Measurements from ENCODE around the gene LOXL1. TPM values are rescaled to one million over a fixed set of nuclear protein-coding genes. Genes with fewer than 3 reads are reported as not detected.
A peak's percentile ranks its signal among the peaks of the same experiment; 100 is the strongest.

Gene LOXL1
- total RNA-seq, 5 donors from 2014 or later (not counting 1 experiment from before 2014, with no cell fraction given) = 1.4 to 4.8 (median 1.6) TPM

DNA sequence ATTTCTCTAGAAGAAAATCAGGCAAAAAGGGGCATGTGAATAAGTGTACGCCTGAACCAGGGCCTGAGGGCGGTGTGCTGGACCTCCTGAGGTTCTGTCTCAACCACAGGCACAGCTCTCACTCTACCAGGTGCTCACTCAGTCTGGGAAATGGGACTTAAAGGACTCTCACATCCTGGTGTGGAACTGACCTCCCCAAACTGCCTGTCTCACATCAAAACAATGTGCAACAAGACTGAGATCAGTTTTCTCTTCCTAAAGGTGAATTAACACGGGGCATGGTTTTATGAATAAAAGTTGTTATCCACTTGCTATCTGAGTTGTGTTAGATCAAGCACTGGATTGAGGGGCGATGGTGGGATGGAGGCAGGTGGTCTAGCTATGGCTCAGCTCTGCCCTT is 61.0 kb downstream of the LOXL1 start:
- POLR2A ChIA-PET = no interaction called here

GRCh38 chr15:73987681-73988444 is 61.6 kb downstream of the LOXL1 start:
- no peaks in the 10 kb centered on the region for H3K9me3 ChIP-seq
- H3K27me3 ChIP-seq (replicated peaks in 1 of 2; ENCODE audit: control insufficient read depth in 2 of 2, extremely low read depth in 1 of 2, insufficient read depth in 2 of 2, low read length in 1 of 2) = no peaks in the 10 kb centered on the region
- H3K4me1 Mint-ChIP-seq = peaks cover 27 to 34% (median 32%) of the 10 kb centered on the region in 3 donors
- no peak for ATAC-seq (replicated peaks in 1 of 4)
- 88% methylated on average over 2 of the region's 9 CpGs for WGBS (ENCODE audit: insufficient coverage)
- H3K4me1 ChIP-seq (ENCODE audit: control insufficient read depth in 1 of 2, extremely low read depth in 1 of 2, insufficient read depth in 2 of 2, low read length in 2 of 2) = peaks cover 7 to 37% of the 10 kb centered on the region in 2 experiments
- H3K36me3 Mint-ChIP-seq = peaks cover 25% of the 10 kb centered on the region
- H3K27ac Mint-ChIP-seq = no peak overlapping the region
- no peak for DNase-seq
- H3K9me3 Mint-ChIP-seq = no peaks in the 10 kb centered on the region
- peaks cover 13 to 17% of the 10 kb centered on the region in 2 donors for H3K36me3 ChIP-seq (ENCODE audit: control insufficient read depth in 2 of 2, extremely low read depth in 1 of 2, insufficient read depth in 1 of 2, low read length in 1 of 2)
- CTCF ChIA-PET = interaction anchor here in 1 of 2 donors (1.1 to 1.6 kb wide), 2 partner anchors 15 kb away, joined by 3 to 4 read pairs; no protein-coding TSS in a partner anchor
- POLR2A ChIA-PET = no interaction called here
- H3K27me3 Mint-ChIP-seq = no peaks in the 10 kb centered on the region
- H3K4me3 ChIP-seq (ENCODE audit: control insufficient read depth in 1 of 2, extremely low read depth in 1 of 2, low read length in 1 of 2) = no peak overlapping the region
- no peak overlapping the region for H3K27ac ChIP-seq (ENCODE audit: low read length)
- no peak overlapping the region for H3K4me3 Mint-ChIP-seq

More for the DNA sequence above, 61.0 kb downstream of the LOXL1 start:
- Mint-ChIP-seq H3K4me3 (no peak overlapping the region), H3K36me3 (peaks cover 25% of the 10 kb centered on the region), H3K9me3 (no peaks in the 10 kb centered on the region), H3K27ac (no peak overlapping the region), H3K4me1 (peaks cover 26 to 34% (median 32%) of the 10 kb centered on the region in 3 donors), H3K27me3 (no peaks in the 10 kb centered on the region)
- DNase-seq = no peak
- peaks cover 13 to 17% of the 10 kb centered on the region in 2 donors for H3K36me3 ChIP-seq (ENCODE audit: control insufficient read depth in 2 of 2, extremely low read depth in 1 of 2, insufficient read depth in 1 of 2, low read length in 1 of 2)
- H3K27me3 ChIP-seq (replicated peaks in 1 of 2; ENCODE audit: control insufficient read depth in 2 of 2, extremely low read depth in 1 of 2, insufficient read depth in 2 of 2, low read length in 1 of 2) = no peaks in the 10 kb centered on the region
- H3K27ac ChIP-seq (ENCODE audit: low read length) = no peak overlapping the region
- no peaks in the 10 kb centered on the region for H3K9me3 ChIP-seq
- no peak for ATAC-seq (replicated peaks in 1 of 4)
- no peak overlapping the region for H3K4me3 ChIP-seq (ENCODE audit: control insufficient read depth in 1 of 2, extremely low read depth in 1 of 2, low read length in 1 of 2)
- CTCF ChIA-PET = interaction anchor here in 1 of 2 donors (1.1 kb wide), 1 partner anchor 14 kb away, joined by 3 read pairs; no protein-coding TSS in a partner anchor
- 95% methylated on average over 2 of the region's 4 CpGs for WGBS (ENCODE audit: insufficient coverage)
- peaks cover 4 to 37% of the 10 kb centered on the region in 2 experiments for H3K4me1 ChIP-seq (ENCODE audit: control insufficient read depth in 1 of 2, extremely low read depth in 1 of 2, insufficient read depth in 2 of 2, low read length in 2 of 2)

GRCh38 chr15:73988445-73988969 is 62.2 kb downstream of the LOXL1 start:
- peaks cover 25% of the 10 kb centered on the region for H3K36me3 Mint-ChIP-seq
- ATAC-seq (replicated peaks in 1 of 4) (no peak), DNase-seq (no peak)
- Histone ChIP-seq H3K27me3 (replicated peaks in 1 of 2; ENCODE audit: control insufficient read depth in 2 of 2, extremely low read depth in 1 of 2, insufficient read depth in 2 of 2, low read length in 1 of 2) (no peaks in the 10 kb centered on the region), H3K4me3 (ENCODE audit: control insufficient read depth in 1 of 2, extremely low read depth in 1 of 2, low read length in 1 of 2) (no peak overlapping the region), H3K36me3 (ENCODE audit: control insufficient read depth in 2 of 2, extremely low read depth in 1 of 2, insufficient read depth in 1 of 2, low read length in 1 of 2) (peaks cover 13 to 17% of the 10 kb centered on the region in 2 donors), H3K9me3 (no peaks in the 10 kb centered on the region), H3K4me1 (ENCODE audit: control insufficient read depth in 1 of 2, extremely low read depth in 1 of 2, insufficient read depth in 2 of 2, low read length in 2 of 2) (peaks cover 14 to 37% of the 10 kb centered on the region in 2 experiments), H3K27ac (ENCODE audit: low read length) (no peak overlapping the region)
- ChIA-PET POLR2A (no interaction called here), CTCF (interaction anchor here in 1 of 2 donors (1.6 kb wide), 1 partner anchor 16 kb away, joined by 4 read pairs; no protein-coding TSS in a partner anchor)
- no peak overlapping the region for H3K4me3 Mint-ChIP-seq
- WGBS (ENCODE audit: insufficient coverage) = 95% methylated on average over 13 of the region's 13 CpGs
- no peaks in the 10 kb centered on the region for H3K9me3 Mint-ChIP-seq
- peaks cover 29 to 36% (median 31%) of the 10 kb centered on the region in 3 donors for H3K4me1 Mint-ChIP-seq
- no peaks in the 10 kb centered on the region for H3K27me3 Mint-ChIP-seq
- no peak overlapping the region for H3K27ac Mint-ChIP-seq

DNA sequence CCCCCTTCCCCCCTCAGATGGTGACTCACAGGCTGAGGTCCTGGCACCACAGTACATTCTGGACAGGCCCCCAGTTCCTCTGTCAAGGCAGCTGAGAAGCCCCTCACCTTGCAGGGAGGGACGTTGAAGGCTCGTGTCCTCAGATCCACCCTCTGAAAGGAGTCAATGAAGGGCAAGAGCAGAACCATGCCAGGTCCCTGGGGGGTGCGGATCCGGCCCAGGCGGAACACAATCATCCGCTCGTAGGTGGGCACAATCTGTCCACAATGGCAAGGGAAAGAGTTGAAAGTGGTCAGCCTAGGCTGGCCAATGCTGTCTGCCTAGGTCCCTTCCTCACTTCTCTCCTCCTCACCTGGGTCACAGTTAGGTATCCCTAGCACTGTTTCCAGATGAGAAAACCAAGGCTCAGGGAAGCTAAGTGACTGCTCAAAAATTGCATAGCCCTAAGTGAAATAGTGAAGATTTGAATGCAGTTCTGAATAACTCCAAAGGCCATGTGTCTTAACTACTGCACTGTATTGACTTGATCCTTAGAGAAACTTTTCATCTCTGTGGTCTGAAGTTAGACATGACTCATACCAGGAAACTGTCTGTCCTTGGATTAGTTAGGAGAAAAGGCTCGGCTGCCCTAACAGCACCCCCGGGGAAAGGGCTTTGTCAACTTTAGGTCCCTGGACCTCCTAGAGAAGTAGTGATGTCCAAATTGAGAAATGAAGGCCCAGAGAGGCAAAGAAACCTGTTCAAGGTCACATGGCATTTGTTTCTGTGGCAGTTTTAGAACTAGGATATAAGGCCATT is 62.9 kb downstream of the LOXL1 start:
- H3K27ac ChIP-seq (ENCODE audit: low read length) = no peak overlapping the region
- CTCF ChIA-PET = interaction anchor here in 1 of 2 donors (1.6 kb wide), 1 partner anchor 16 kb away, joined by 4 read pairs; no protein-coding TSS in a partner anchor
- 78% methylated on average over 4 of the region's 9 CpGs for WGBS (ENCODE audit: insufficient coverage)
- H3K4me3 Mint-ChIP-seq = no peak overlapping the region
- no peak for ATAC-seq (replicated peaks in 1 of 4)
- H3K27me3 Mint-ChIP-seq = no peaks in the 10 kb centered on the region
- no peaks in the 10 kb centered on the region for H3K9me3 ChIP-seq
- H3K27ac Mint-ChIP-seq = no peak overlapping the region
- H3K27me3 ChIP-seq (replicated peaks in 1 of 2; ENCODE audit: control insufficient read depth in 2 of 2, extremely low read depth in 1 of 2, insufficient read depth in 2 of 2, low read length in 1 of 2) = no peaks in the 10 kb centered on the region
- peaks cover 13 to 14% of the 10 kb centered on the region in 2 donors for H3K36me3 ChIP-seq (ENCODE audit: control insufficient read depth in 2 of 2, extremely low read depth in 1 of 2, insufficient read depth in 1 of 2, low read length in 1 of 2)
- H3K9me3 Mint-ChIP-seq = no peaks in the 10 kb centered on the region
- H3K4me1 ChIP-seq (ENCODE audit: control insufficient read depth in 1 of 2, extremely low read depth in 1 of 2, insufficient read depth in 2 of 2, low read length in 2 of 2) = peaks cover 19 to 40% of the 10 kb centered on the region in 2 experiments
- peaks cover 34 to 39% (median 35%) of the 10 kb centered on the region in 3 donors for H3K4me1 Mint-ChIP-seq
- no peak for DNase-seq
- peaks cover 22% of the 10 kb centered on the region for H3K36me3 Mint-ChIP-seq
- POLR2A ChIA-PET = no interaction called here
- H3K4me3 ChIP-seq (ENCODE audit: control insufficient read depth in 1 of 2, extremely low read depth in 1 of 2, low read length in 1 of 2) = no peak overlapping the region

- no peak overlapping the region for H3K4me3 ChIP-seq (ENCODE audit: control insufficient read depth in 1 of 2, extremely low read depth in 1 of 2, low read length in 1 of 2)
- H3K27ac ChIP-seq (ENCODE audit: low read length) = no peak overlapping the region
- DNase-seq (no peak), ATAC-seq (replicated peaks in 1 of 4) (no peak)
- Mint-ChIP-seq H3K4me1 (peaks cover 34 to 42% (median 37%) of the 10 kb centered on the region in 3 donors), H3K27me3 (no peaks in the 10 kb centered on the region), H3K36me3 (peaks cover 19% of the 10 kb centered on the region), H3K4me3 (peak overlapping the region in 2 of 3 donors; percentile 82 to 99), H3K27ac (no peak overlapping the region), H3K9me3 (no peaks in the 10 kb centered on the region)
- H3K36me3 ChIP-seq (ENCODE audit: control insufficient read depth in 2 of 2, extremely low read depth in 1 of 2, insufficient read depth in 1 of 2, low read length in 1 of 2) = peaks cover 5 to 9% of the 10 kb centered on the region in 2 donors
- CTCF ChIA-PET = interaction anchor here in 1 of 2 donors (0.5 to 0.7 kb wide), 2 partner anchors 58 to 62 kb away, joined by 3 to 4 read pairs; no protein-coding TSS in a partner anchor
- WGBS (ENCODE audit: insufficient coverage) = 96% methylated on average over 6 of the region's 9 CpGs
- POLR2A ChIA-PET = interaction anchor here in 1 of 2 donors (0.6 kb wide), 1 partner anchor 17 kb away, joined by 5 read pairs; no protein-coding TSS in a partner anchor
- H3K27me3 ChIP-seq (replicated peaks in 1 of 2; ENCODE audit: control insufficient read depth in 2 of 2, extremely low read depth in 1 of 2, insufficient read depth in 2 of 2, low read length in 1 of 2) = no peaks in the 10 kb centered on the region
- peaks cover 19 to 37% of the 10 kb centered on the region in 2 experiments for H3K4me1 ChIP-seq (ENCODE audit: control insufficient read depth in 1 of 2, extremely low read depth in 1 of 2, insufficient read depth in 2 of 2, low read length in 2 of 2)
- H3K9me3 ChIP-seq = no peaks in the 10 kb centered on the region
Measured at GRCh38 chr15:73990250-73991005, 64.2 kb downstream of the LOXL1 start.
